GM12873 (cell line): ENCODE results near the gene ZNF764.

Experiments
- TF ChIP-seq, protein P1 (sequence below): IDR thresholded peaks from 2 replicates; pipeline ENCODE4 v1.5.1; 2012; ENCODE audit warnings: low read depth, mild to moderate bottlenecking, moderate library complexity, low read length, control low read depth; ENCODE audit not compliant: insufficient read depth; ENCODE audit errors: missing control alignments

Gene ZNF764

DNA sequence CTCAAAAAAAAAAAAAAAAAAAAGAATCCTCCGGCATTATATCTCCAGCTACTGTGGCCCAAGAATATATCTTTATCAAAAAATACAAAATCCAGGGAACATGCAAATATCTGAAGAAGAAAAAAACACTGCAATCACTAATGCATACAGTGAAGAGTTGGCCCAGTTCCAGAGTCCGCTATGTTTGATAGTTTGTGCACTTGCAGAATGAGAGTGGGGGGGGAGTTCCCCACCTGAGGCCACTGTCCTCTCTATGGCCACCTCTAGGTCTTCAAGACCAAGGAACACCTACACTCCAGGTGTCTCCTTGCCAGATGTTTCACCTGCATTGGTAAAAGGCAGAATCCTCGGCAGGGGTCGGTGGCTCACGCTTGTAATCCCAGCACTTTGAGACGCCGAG is 23.3 kb upstream of the ZNF764 start:
- TF ChIP-seq, protein P1, sequence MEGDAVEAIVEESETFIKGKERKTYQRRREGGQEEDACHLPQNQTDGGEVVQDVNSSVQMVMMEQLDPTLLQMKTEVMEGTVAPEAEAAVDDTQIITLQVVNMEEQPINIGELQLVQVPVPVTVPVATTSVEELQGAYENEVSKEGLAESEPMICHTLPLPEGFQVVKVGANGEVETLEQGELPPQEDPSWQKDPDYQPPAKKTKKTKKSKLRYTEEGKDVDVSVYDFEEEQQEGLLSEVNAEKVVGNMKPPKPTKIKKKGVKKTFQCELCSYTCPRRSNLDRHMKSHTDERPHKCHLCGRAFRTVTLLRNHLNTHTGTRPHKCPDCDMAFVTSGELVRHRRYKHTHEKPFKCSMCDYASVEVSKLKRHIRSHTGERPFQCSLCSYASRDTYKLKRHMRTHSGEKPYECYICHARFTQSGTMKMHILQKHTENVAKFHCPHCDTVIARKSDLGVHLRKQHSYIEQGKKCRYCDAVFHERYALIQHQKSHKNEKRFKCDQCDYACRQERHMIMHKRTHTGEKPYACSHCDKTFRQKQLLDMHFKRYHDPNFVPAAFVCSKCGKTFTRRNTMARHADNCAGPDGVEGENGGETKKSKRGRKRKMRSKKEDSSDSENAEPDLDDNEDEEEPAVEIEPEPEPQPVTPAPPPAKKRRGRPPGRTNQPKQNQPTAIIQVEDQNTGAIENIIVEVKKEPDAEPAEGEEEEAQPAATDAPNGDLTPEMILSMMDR = no peak

DNA sequence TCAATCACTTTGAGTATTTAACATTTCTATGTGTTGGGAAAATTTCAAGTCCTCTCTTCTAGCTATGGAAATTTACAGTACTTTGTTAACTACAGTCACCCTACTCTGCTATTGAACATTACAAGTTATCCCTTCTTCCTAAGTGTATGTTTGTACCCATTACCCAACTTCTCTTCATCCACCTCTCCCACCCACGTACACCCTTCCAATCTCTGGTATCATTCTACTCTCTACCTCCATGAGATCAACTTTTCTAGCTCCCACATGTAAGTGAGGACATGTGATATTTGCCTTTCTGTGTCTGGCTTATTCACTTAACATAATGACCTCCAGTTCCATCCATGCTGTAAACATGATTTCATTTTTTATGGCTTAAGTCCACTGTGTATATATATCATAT is 16.5 kb upstream of the ZNF764 start:
- TF ChIP-seq, protein P1 = no peak

DNA sequence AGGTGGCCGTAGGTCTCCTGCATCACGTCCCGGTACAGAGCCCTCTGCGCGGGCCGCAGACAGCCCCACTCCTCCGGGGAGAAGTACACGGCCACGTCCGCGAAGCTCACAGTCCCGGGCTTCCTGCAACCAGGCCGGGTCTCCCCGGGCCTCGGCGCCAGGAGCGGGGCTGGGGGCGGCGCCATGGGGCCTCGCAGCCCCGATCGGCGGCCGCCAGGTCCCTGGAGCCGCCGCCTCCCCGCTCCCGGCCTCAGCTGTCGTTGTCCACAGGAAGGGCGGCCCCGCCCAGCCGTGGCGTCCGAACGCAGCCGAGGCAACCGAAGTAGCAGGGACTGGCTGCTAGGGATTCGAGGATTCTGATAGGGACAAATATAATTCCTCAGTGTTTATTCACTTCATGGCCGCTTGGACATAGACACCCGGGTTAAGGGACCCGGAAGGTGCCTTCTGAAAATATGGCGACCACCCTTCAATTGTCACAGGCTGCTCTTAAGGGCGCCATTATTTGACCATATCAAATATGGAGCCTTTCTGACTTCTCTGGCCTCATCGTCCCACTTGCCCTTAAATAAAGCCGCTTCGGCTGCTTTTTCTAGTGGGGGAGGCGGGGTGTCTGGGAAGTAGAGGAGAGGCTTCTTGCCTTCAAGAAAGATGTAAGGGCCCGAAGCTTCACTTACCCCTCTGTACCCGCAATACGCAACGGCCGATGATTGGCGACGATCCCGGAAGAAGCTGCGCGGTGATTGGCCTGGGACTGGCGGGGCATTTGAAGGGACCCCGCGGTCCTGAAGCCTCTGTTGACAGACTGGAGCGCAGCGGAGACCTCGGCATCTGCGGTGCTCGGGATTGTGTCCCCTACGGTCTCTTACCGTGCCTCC is 13.5 kb upstream of the ZNF764 start, which contains the start of gene ZNF688:
TSS of gene ZNF688 (minus strand) at position 270 of the 878 bp plus-strand sequence. CDS start at position 185, 85 bp downstream.
- TF ChIP-seq, protein P1 = no peak

DNA sequence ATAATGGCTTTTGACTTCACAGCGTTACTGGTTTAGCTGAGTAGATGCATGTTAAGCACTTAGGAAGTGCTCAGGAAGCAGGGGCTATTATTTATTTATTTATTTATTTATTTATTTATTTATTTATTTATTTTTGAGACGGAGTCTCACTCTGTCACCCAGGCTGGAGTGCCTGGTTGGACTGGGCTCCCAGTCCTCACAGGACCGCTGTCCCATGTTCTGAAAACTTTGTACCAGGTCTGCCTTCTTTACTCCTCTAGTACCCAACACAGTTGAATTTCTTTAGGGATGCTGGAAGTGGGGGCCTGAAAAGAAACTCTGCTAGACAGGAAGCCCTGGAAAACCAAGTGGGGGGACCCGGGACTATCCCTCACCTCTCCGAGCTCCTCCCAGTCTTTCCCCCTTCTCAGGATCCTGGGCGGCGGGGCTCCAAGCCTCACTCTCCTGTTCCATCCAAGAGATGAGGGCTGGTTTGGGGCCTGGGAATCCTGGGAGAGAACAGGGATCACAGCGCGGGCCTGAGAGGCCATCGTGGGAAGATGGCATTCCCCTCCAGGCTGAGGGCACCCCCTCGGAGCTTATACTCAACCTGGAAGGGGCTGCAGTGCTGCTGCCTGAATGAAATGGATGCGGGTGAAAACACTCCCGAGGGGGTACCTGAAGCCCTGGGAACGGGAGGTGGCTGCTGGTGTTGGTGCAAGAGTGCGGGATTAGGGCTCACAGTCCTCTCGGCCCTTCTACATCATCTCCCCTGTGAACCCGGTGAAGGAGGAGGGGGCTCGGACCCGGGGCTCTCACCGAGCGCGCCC is 12.7 kb upstream of the ZNF764 start:
- TF ChIP-seq, protein P1 = no peak

DNA sequence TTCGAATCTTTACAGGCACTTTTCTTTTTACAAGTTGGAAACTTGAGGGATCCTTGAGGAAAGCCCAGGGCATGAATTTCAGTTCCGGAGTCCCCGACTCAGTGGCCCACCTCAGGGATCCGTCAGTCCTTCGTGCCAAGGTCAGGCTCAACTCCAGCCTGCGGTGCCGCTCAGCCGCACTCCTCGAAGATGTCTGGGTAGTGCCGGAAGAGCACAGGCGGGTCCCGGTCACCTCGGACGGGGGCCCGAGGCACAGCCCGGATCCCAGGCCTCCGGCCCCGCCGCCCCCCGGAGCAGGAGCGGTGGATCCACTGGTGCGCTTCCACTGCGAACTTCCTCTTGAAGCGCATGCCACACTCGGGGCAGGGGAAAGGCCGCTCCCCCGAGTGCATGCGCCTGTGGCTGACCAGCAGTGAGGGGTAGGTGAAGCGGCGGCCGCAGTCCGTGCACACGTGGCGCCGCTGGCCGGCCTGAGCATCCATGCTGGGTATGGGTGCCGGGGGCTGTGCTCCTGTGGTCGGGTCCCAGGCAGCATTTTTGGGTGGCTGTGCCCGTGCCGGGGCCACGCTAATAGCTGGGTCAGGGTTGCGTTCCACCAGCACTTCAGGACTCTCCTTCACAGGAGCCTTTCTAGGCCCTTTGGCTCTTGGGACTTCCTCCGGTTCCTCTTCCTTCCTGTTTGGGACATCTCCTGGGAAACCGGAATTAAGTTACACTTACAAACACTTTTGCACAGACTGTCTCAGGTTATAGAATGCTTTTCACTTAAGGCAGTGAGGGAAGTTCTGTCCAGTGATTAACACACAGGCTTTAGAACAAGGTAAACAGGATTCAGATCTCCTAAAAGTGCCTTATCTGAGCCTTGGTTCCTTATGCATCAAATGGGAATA is 11.8 kb upstream of the ZNF764 start:
- TF ChIP-seq, protein P1 = no peak

DNA sequence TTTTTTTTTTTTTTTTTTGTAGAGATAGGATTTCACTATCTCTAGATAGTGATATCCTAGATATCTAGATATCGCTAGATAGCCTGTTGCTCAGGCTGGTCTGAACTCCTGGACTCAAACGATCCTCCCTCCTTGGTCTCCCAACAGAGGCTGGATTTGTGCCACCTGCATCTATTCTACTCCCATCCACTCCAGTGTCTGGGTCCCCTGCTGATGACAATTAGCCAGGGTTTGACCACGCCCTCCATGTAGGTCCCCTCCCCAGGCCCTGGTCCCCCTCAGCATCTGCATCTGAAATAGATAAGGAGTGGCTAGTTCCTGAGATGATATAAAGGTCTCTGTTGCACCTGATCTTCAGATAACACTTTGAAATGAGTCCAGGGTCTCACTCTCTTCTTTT is 11.1 kb upstream of the ZNF764 start:
- TF ChIP-seq, protein P1 = no peak
